ENCODE data around the gene USP3. TPM values are rescaled to one million over a fixed set of nuclear protein-coding genes. Genes with fewer than 3 reads are reported as not detected.

Gene USP3
- total RNA-seq, 1 donor from 2014 or later, result 17.2 TPM

DNA sequence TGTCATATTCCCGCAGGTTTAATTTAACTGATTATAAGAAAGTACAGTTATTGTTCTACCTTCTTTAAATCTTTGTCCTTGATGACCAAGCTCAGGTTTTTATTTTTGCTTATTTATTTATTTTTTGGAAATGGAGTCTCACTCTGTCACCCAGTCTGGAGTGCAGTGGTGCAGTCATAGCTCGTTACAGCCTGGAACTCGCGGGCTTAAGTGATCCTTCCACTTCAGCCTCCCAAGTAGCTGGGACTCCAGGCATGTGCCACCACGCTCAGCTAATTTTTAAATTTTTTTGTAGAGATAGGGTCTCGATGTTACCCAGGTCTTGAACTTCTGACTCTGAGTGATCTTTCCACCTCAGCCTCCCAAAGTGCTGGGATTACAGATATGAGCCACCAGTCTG, 8.9 kb downstream of the USP3 start:
- no peak for DNase-seq
- no peak overlapping the region for H3K27ac ChIP-seq (replicated peaks)
- intact Hi-C loops (cut with micrococcal nuclease), result no loop called here
- H3K4me1 ChIP-seq, result peaks cover 79% of the 10 kb centered on the region
- H3K36me3 ChIP-seq, result no peaks in the 10 kb centered on the region
- no peak overlapping the region for H3K4me3 ChIP-seq
- H3K27me3 ChIP-seq (ENCODE audit: low read depth), result no peaks in the 10 kb centered on the region
- H3K9me3 ChIP-seq (replicated peaks), result no peaks in the 10 kb centered on the region
- no peak for TF ChIP-seq CTCF (IDR thresholded peaks at IDR 0.05; ENCODE audit: borderline replicate concordance)

- Histone ChIP-seq H3K9me3 (replicated peaks) (no peaks in the 10 kb centered on the region), H3K27me3 (ENCODE audit: low read depth) (no peaks in the 10 kb centered on the region), H3K27ac (replicated peaks) (no peak overlapping the region), H3K4me1 (peaks cover 79% of the 10 kb centered on the region), H3K4me3 (no peak overlapping the region), H3K36me3 (no peaks in the 10 kb centered on the region)
- DNase-seq, result no peak
- intact Hi-C loops (cut with micrococcal nuclease), result no loop called here
- TF ChIP-seq CTCF (IDR thresholded peaks at IDR 0.05; ENCODE audit: borderline replicate concordance), result no peak
These were observed 9.3 kb downstream of the USP3 start for GRCh38 chr15:63513728-63514127.

DNA sequence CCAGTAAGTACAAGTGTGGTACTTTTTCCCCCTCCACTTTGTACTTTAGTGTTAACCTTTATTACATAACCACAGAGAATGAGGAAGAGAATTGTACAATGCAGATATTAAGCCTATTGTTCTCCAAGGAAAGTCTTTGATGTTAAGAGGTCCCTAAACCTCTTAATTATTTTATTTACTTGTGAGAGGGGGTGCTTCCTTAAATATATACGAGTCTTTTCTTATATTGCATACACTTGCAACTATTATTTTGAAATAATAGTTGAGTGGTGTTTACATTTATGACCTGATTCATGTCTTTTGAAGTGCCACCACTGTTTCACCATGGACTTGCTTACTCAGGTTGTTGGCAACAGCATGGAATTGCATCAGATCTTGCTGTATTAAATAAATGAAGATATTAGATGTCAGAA, 10.1 kb downstream of the USP3 start:
- TF ChIP-seq CTCF (IDR thresholded peaks at IDR 0.05; ENCODE audit: borderline replicate concordance), result no peak
- Histone ChIP-seq H3K4me1 (peaks cover 79% of the 10 kb centered on the region), H3K27ac (replicated peaks) (no peak overlapping the region), H3K9me3 (replicated peaks) (no peaks in the 10 kb centered on the region), H3K36me3 (no peaks in the 10 kb centered on the region), H3K27me3 (ENCODE audit: low read depth) (no peaks in the 10 kb centered on the region), H3K4me3 (no peak overlapping the region)
- intact Hi-C loops (cut with micrococcal nuclease), result no loop called here
- no peak for DNase-seq

DNA sequence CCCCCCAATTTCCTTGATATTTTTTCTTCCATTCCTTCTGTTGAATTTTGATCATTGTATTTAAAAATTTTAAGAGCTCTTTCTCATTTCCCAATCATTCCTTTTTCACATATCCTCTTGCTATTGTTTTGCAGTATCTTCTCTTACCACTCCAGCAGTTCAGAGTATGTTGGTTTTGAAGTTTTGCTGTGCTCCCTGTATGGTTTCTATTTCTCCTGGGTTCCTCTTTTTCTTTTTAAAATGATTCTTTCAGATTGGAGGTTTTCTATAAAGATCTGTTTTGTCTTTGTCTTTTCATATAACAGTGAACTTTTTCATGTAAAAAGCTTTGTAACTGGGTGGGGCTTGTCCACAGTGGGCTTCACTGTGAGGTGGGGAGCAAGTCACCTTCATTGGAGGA, 12.8 kb downstream of the USP3 start:
- no peak overlapping the region for H3K27ac ChIP-seq (replicated peaks)

DNA sequence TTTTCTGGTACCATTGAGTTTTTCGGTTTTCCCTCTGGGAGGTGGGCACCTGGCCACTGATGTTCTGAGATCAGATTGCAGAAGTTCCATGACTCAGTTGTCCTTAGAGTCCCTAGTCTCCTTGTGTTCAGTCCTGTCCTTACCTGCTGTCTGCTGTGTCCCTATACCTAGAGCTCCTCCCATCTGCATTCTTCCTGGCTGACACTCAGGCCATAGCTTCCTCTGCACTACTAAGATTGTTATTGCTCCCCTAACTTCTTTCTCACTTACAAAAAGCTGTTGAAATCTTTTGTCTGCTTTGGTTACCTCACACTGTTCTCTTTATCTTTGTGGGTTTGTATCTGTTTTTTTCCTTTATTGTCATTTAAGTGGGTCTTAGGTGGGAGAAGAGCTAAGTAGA, 13.2 kb downstream of the USP3 start:
- Histone ChIP-seq H3K36me3 (no peaks in the 10 kb centered on the region), H3K9me3 (replicated peaks) (no peaks in the 10 kb centered on the region), H3K27me3 (ENCODE audit: low read depth) (no peaks in the 10 kb centered on the region), H3K4me3 (no peak overlapping the region), H3K4me1 (peaks cover 88% of the 10 kb centered on the region), H3K27ac (replicated peaks) (no peak overlapping the region)
- intact Hi-C loops (cut with micrococcal nuclease), result no loop called here
- no peak for TF ChIP-seq CTCF (IDR thresholded peaks at IDR 0.05; ENCODE audit: borderline replicate concordance)
- DNase-seq, result no peak

More for the DNA sequence above, 12.8 kb downstream of the USP3 start:
- DNase-seq, result no peak
- no peaks in the 10 kb centered on the region for H3K27me3 ChIP-seq (ENCODE audit: low read depth)
- no peaks in the 10 kb centered on the region for H3K36me3 ChIP-seq
- intact Hi-C loops (cut with micrococcal nuclease), result no loop called here
- no peak overlapping the region for H3K4me3 ChIP-seq
- TF ChIP-seq CTCF (IDR thresholded peaks at IDR 0.05; ENCODE audit: borderline replicate concordance), result no peak
- no peaks in the 10 kb centered on the region for H3K9me3 ChIP-seq (replicated peaks)
- H3K4me1 ChIP-seq, result peaks cover 84% of the 10 kb centered on the region

GRCh38 chr15:63519041-63519440, 14.6 kb downstream of the USP3 start:
- no peak for DNase-seq
- Histone ChIP-seq H3K27ac (replicated peaks) (no peak overlapping the region), H3K9me3 (replicated peaks) (no peaks in the 10 kb centered on the region), H3K4me1 (peaks cover 99% of the 10 kb centered on the region), H3K27me3 (ENCODE audit: low read depth) (no peaks in the 10 kb centered on the region), H3K36me3 (no peaks in the 10 kb centered on the region), H3K4me3 (no peak overlapping the region)
- TF ChIP-seq CTCF (IDR thresholded peaks at IDR 0.05; ENCODE audit: borderline replicate concordance), result no peak
- intact Hi-C loops (cut with micrococcal nuclease), result no loop called here

Data from left ventricle myocardium inferior (tissue), 1 donor.